Inferior parietal cortex (tissue), 1 donor: ENCODE results near the gene ZNF777.
"Not testable (repeated sequence)": the region's sequence is repeated elsewhere in the genome, so short reads cannot be mapped to it uniquely, and the experiment has no call there.

Experiments used
- DNase-seq: peaks from one replicate; pipeline ENCODE4 v3.0.0-alpha.2; 2016; ENCODE audit errors: extremely low spot score

Gene ZNF777

GRCh38 chr7:149455175-149455950, 5.5 kb downstream of the ZNF777 start:
- DNase-seq: no peak

GRCh38 chr7:149454750-149455149, 6.1 kb downstream of the ZNF777 start:
- no peak for DNase-seq

GRCh38 chr7:149454006-149454405, 6.9 kb downstream of the ZNF777 start:
- DNase-seq: no peak

- DNase-seq: no peak
Observed at GRCh38 chr7:149450821-149451220, 10.0 kb downstream of the ZNF777 start.

- no peak for DNase-seq
Observed at GRCh38 chr7:149449897-149450296, 11.0 kb downstream of the ZNF777 start.

- no peak for DNase-seq
Observed at GRCh38 chr7:149448961-149449360, 11.9 kb downstream of the ZNF777 start.

GRCh38 chr7:149446026-149446425, 14.8 kb downstream of the ZNF777 start:
- DNase-seq: not testable (repeated sequence)

GRCh38 chr7:149444287-149444686, 16.6 kb downstream of the ZNF777 start:
- no peak for DNase-seq

- no peak for DNase-seq
Observed at GRCh38 chr7:149443523-149443922, 17.3 kb downstream of the ZNF777 start.

GRCh38 chr7:149442924-149443323, 17.9 kb downstream of the ZNF777 start:
- no peak for DNase-seq

GRCh38 chr7:149440222-149440621, 20.6 kb downstream of the ZNF777 start:
- no peak for DNase-seq

- DNase-seq: no peak
Observed at GRCh38 chr7:149436358-149436757, 24.5 kb downstream of the ZNF777 start.

- DNase-seq: no peak
Observed at GRCh38 chr7:149433124-149433523, 27.7 kb downstream of the ZNF777 start.

- no peak for DNase-seq
Observed at GRCh38 chr7:149432121-149432691, 28.7 kb downstream of the ZNF777 start.

GRCh38 chr7:149431486-149432120, 29.3 kb downstream of the ZNF777 start:
- DNase-seq: no peak

- DNase-seq: peak; percentile 6
Observed at GRCh38 chr7:149430192-149430591, 30.7 kb downstream of the ZNF777 start.

GRCh38 chr7:149427893-149428292, 33.0 kb downstream of the ZNF777 start:
- DNase-seq: no peak

GRCh38 chr7:149427096-149427680, 33.7 kb downstream of the ZNF777 start:
- DNase-seq: no peak

GRCh38 chr7:149423449-149424110, 37.3 kb downstream of the ZNF777 start:
- no peak for DNase-seq

GRCh38 chr7:149422914-149423301, 38.0 kb downstream of the ZNF777 start:
- DNase-seq: no peak

GRCh38 chr7:149422162-149422913, 38.5 kb downstream of the ZNF777 start:
- peak; percentile 47 for DNase-seq
